IPS DF 4.7 (cell line): ENCODE measurements around the gene TCAIM.
"Not testable (repeated sequence)": the region's sequence is repeated elsewhere in the genome, so short reads cannot be mapped to it uniquely, and the experiment has no call there.

ENCODE experiments used
- DNase-seq: peaks from one replicate; pipeline ENCODE4 v3.0.0-alpha.2; 2013; ENCODE audit warnings: low spot score; ENCODE audit errors: extremely low read depth

TCAIM gene

GRCh38 chr3:44412365-44412764 lies 73.8 kb downstream of the TCAIM start:
- no peak for DNase-seq

- DNase-seq, result no peak
These were observed 76.0 kb downstream of the TCAIM start for GRCh38 chr3:44414517-44415090.

GRCh38 chr3:44415421-44415820 lies 76.9 kb downstream of the TCAIM start:
- DNase-seq, result no peak

- no peak for DNase-seq
These were observed 77.8 kb downstream of the TCAIM start for GRCh38 chr3:44416031-44417030.

- not testable (repeated sequence) for DNase-seq
These were observed 79.6 kb downstream of the TCAIM start for GRCh38 chr3:44418118-44418517.

- peak; percentile 25 for DNase-seq
These were observed 80.0 kb downstream of the TCAIM start for GRCh38 chr3:44418549-44418948.

- no peak for DNase-seq
These were observed 80.8 kb downstream of the TCAIM start for GRCh38 chr3:44419116-44419922.

- DNase-seq, result no peak
These were observed 81.5 kb downstream of the TCAIM start for GRCh38 chr3:44419923-44420650.

GRCh38 chr3:44420676-44421075 lies 82.1 kb downstream of the TCAIM start:
- no peak for DNase-seq

GRCh38 chr3:44421280-44421679 lies 82.7 kb downstream of the TCAIM start:
- no peak for DNase-seq

GRCh38 chr3:44424758-44425157 lies 86.2 kb downstream of the TCAIM start:
- DNase-seq, result no peak

- peak; percentile 7 for DNase-seq
These were observed 89.1 kb downstream of the TCAIM start for GRCh38 chr3:44427683-44428082.

GRCh38 chr3:44428910-44429309 lies 90.3 kb downstream of the TCAIM start:
- no peak for DNase-seq

- DNase-seq, result no peak
These were observed 90.9 kb downstream of the TCAIM start for GRCh38 chr3:44429459-44429858.

GRCh38 chr3:44430466-44430865 lies 91.9 kb downstream of the TCAIM start:
- DNase-seq, result no peak

- no peak for DNase-seq
These were observed 96.4 kb downstream of the TCAIM start for GRCh38 chr3:44434834-44435510.

- no peak for DNase-seq
These were observed 97.6 kb downstream of the TCAIM start for GRCh38 chr3:44436181-44436580.

- DNase-seq, result no peak
These were observed 99.2 kb downstream of the TCAIM start for GRCh38 chr3:44437800-44438199.

- no peak for DNase-seq
These were observed 101.1 kb downstream of the TCAIM start for GRCh38 chr3:44439499-44440295.
